ENCODE results near the gene RFX6.
A peak's percentile ranks its signal among the peaks of the same experiment; 100 is the strongest.

The RFX6 gene

DNA sequence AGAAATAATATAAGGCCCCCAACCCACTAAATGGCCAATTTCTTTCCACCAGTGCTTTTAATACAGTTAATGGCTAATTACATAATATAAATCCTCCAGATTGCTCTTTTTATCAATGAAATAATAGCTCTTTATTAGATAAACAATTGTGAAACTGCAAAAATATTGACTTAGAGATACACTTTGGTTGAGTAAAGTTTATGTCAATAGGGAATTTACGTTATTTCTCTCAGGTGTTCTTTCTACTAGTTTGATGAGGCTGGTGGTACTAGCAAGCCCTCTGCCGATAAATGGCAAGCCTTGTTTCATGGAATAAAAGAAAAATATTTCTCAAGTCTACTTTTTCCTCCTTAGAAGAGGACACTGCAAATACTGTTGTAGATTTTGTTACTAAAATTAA lies 18.9 kb downstream of the RFX6 start:
- DNase-seq (ENCODE audit: low read depth), result no peak

DNA sequence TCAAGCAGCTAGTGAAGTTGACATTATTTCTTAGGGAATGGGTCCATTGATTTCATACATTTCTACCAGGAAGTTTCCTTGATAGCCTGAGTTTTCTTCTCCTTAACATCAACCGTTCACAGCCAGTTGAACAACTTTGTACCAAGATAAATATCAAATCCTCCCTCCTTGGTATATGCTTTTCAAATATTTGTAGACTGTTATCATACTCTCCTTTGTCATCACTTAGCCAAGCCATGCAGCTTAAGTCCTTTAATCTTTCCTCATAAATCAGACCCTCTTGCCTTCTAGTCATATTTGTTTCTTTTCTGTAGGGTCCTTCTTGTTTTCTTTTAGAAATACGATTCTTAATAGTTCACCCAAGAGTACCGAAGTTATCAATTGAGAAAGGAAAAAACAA lies 25.6 kb downstream of the RFX6 start:
- no peak for DNase-seq (ENCODE audit: low read depth)

DNA sequence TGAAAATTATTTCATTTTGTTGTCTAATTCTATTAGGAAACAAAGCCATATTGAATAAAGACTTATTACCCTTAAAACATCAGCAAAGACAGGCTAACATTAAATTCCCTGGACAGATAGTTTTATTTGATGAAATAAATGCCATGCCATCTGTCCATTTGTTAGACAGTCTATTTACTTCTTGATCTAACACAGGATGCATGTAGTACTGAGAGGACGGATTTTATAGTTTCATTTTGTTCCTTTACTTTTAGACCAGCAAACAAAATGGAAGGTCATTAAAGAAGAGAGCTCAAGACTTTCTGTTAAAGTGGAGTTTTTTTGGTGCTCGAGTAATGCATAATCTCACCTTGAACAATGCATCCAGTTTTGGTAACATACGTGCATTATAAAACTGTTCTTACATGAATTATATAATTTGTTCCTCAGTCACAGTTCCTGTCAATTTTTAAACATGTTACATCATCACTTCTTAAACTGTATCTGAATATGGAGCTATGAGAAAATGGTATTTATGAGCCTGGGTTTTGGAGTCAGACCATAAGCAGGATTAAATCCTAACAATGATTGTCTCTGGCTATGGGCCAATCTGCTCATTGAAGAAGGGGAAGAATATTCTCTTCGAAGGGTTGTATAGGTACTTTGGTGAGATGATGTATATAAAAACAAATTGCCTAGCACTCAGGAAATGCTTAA lies 46.0 kb downstream of the RFX6 start:
- DNase-seq (ENCODE audit: low read depth), result no peak

DNA sequence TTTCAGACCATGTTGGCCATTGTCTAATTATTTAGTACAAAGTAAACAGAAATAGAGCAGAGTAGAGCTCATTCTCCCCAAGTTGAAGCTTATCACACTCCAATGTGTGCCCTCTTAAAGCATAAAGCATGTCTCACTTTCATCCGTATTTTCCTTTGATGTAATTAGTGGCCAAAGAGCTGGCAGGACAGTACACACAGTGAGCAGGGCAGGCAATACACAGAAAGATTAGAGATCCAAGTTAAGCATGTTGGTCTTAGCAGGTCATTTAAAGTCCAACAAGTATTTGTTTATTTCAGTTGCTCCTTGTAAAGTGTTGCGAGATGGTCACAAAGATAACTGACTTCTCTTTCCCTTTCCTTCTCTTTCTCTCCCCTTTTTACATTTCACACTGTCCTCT lies 47.2 kb downstream of the RFX6 start:
- no peak for DNase-seq (ENCODE audit: low read depth)

DNA sequence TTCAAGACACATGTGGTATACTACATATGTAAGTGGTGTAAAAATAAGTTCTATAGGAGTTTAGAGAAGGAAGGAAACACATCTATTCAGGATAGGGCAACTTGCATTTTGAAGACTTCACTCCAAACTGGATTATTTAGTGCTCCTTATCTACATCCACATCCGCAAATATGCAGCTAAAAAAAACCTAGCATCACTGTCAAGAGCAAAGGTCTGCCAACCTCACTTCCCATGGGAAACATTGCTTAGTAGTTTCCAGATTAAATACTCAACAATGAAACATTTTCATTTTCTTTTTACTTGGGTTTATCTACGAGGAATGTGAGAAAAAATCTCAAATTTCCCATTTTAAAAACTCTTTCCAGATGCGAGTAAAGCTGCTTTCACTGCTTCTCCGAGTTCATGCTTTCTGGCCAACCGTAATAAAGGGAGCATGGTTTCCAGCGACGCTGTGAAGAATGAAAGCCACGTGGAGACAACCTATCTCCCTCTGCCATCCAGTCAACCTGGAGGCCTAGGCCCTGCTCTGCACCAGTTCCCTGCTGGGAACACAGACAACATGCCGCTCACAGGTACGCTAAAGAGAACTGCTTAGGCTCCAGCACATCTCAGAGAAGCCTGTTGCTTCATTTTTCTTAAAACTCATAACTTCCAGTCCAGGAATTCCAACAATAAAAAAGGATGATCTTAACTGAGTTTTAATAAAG lies 48.2 kb downstream of the RFX6 start:
- DNase-seq (ENCODE audit: low read depth), result no peak

DNA sequence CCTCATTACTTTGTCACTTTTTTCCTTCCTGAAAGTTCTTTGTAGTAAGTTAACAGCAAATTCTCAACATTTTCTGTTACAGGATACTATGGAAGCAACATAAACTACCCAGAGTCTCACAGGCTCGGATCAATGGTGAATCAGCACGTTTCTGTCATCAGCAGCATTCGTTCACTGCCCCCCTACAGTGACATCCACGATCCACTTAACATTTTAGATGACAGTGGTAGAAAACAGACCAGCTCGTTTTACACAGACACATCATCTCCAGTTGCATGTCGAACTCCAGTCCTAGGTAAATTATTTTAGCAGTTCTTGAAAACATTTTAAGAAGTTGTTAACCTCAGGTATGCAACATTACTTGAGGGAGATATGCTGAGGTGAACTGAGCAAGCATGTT lies 51.6 kb downstream of the RFX6 start:
- DNase-seq (ENCODE audit: low read depth), result no peak

DNA sequence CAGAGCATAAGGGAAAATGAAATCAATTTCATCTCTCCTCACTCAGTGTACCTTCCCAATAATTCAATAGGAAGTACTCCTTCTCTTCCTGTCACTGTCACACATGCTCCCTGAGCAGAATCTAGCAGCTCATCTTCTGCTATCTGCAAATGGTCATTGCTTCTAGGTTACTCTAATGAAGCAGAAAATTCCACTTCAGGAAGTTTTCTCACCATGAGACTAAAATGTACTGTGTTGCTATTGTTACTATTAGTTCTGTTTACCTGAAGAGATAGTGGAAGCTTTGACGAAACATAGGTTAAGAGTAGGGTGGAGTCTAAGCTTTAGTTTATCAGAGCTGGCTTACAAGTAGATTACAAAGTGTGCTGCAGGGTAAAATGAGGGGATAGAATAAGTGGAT lies 52.8 kb downstream of the RFX6 start:
- DNase-seq (ENCODE audit: low read depth), result no peak

DNA sequence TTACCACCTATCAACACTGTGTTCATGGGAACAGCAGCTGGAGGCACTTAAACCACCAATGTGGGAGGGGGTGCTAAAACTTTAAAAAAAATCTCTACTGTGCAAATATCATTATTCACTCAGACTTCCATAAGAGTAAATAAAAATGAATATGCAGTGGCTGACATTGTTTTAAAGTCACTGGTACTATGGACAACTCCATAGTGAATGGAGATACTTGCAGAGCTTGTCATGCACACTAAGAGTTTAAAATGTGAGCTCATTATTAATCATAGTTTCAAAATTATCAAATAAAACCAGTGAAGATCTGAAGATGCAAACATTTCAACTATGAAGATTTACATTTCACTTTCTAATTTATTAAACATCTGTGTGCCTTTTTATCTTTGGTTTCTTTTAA lies 54.4 kb downstream of the RFX6 start:
- DNase-seq (ENCODE audit: low read depth), result no peak

DNA sequence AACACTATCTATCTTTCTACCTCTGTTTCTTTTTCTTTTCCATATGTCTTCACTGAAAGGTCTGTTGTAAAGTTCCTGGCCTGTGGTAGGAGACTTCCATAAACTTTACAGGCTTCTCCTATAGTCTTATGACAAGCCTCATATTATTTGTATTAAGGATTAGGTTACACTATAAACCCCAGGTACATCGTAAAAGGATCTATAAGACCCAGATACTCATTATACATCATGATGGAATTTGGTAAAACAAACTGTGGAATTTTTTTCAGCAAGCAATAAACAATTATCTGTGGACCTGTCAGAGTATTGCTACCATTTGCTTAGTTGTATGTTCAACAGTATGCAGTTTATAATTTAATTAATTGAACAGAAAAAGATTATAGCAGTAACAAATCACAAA lies 55.5 kb downstream of the RFX6 start:
- DNase-seq (ENCODE audit: low read depth), result no peak

DNA sequence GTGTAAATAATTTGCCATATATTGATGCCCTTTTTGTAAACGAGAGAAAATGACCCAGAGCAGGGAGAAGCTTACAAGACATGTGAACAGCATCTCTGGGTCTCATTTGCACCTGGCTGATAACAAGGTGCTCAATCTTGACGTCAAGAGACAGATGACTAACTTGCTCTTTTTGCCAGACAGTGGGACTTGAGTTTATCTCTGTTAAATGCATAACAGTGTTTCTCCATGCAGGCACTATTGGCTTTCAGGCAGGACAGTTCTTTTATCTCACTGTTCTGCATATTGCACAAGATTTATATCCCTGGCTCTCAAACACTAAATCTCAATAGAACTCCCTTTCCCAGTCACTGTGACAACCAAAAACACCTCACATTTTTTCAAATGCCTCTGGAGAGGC lies 56.4 kb downstream of the RFX6 start:
- DNase-seq (ENCODE audit: low read depth), result no peak

DNA sequence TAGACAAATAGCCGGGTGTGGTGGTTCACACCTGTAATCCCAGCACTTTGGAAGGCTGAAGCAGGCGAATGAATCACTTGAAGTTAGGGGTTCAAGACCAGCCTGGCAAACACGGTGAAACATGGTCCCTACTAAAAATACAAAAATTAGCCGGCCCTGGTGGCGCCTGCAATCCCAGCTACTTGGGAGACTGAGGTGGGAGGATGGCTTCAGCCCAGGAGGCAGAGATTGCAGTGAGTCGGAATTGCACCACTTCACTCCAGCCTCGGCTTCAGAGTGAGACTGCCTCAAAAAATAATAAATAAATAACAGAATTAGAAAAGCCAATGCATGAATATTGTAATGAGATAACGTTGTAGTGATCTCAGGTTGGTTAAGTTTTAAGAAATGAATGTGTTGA lies 61.3 kb downstream of the RFX6 start:
- no peak for DNase-seq (ENCODE audit: low read depth)

DNA sequence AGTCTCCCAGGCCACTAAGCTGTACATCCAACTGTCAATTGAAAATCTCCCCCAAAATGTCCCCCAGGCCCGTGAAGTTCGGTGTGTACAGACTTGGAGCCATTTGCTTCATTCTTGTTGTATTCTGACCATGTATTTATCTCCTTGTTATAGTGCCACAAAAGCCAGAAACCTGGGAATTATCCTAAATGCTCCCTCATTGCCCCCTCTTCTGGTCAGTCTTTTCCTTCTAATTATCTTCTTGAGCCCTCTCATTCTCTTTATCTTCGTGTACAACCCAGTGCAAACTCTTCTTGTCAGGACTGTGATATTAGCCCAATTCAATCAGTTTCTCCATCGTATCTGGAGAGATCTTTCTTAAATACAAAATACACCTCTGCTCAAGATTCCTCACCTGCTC lies 64.7 kb downstream of the RFX6 start:
- no peak for DNase-seq (ENCODE audit: low read depth)

DNA sequence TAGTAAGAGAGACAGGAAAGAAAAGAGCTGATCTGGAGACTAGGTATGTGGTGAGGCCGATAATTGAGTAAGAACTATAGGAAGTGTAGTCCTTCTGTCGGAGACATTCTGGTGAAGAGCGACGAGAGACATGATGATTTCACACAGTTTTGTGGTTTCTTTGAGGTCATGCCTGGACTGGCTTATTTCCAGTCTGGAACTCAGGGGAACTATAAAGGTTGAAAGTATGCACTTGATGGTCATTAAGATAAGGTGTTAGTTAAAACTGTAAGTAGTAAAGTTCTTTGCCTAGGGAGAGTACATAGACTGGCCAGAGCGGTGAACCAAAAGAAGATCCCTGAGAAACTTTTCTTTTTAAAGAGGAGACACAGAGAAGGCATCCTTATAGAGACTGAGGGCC lies 68.8 kb downstream of the RFX6 start:
- DNase-seq (ENCODE audit: low read depth), result no peak

DNA sequence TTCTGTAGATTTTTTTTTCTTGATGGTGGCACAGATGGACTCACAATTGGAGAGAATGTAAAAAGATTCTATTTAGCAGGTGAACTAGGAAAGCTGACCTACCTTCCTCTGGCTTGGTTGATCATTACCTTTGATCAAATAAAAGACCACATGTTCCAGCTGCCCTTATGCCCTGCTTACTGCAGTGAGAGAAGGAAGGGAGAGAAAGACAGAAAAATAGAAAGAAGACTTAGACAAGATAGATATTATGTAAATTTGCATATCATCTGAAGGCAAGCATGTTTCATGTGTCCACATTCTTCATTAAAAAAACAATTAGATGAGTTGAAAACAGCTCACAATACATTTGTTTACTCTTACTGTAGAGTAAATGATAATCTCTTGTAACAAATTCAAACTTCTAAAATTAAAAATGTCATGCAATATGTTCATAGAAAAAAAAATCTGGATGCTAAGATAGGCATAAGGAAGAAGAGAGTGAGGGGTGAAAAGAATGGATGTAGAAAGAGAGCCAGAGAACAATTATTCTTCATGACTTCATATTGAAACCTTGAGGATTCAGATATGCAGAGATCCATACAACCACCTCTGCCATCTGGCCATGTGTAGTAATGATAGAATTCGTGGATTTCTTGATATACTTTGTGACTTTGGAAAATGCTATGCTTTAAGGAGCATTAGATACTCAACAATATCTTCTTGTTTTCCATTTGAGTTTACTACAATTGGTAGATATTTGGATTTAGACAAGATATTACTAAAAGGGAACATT lies 71.7 kb downstream of the RFX6 start:
- DNase-seq (ENCODE audit: low read depth), result no peak

DNA sequence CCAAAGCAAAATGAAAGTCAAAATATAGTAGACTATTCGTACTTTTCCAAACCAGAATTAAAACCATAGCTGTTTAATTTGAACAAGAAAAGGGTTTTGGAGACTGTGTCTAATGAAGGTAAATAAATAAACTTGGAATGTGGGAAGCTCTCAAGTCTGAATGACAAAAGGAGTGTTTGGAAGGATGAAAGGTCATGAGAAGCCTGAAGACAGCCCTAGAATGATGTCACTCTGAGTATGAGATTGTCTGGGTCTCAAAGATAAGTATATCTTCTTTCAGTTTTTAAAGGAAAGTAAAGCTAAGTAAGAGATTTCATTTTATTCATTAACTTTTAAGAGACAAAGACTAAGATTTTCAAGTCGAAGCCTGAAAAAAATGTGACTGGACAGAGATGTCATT lies 72.9 kb downstream of the RFX6 start:
- DNase-seq (ENCODE audit: low read depth), result no peak

DNA sequence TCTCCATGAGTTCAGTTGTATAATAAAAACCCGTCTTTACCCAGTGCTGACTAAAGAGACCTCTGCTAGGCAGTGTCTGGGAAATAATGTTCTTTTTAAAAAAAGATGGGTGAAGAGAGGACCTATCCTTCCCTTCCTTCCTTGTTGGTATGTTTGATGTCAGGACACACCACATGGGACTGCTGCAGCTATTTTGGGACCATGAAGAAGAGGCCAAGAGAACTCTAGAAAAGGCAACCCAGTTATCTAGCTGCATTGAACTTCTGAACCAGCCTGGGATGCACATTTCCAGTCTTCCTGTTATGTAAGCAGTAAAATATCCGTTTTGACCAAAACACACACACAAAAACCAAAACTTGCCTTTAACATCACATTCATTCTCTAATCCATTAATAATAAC lies 77.3 kb downstream of the RFX6 start:
- DNase-seq (ENCODE audit: low read depth), result no peak

DNA sequence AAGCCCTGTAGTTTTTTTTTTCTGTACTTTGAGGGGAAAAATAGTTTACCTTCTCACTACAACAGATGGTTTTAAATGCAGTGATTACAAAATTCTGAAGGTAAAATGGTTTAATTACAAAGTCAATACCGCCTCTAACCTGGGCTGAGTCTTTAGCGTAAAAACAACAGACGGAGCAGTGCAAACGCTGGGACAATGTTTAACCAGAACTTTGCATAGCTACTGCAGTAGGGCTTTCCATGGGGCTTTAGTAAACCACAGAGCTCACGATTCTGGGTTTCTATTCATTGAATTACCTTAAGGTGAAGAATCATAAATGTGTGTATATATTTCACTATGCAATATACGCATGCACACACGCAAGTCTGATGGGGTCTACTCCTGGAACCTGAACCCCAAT lies 77.9 kb downstream of the RFX6 start:
- DNase-seq (ENCODE audit: low read depth), result no peak

DNA sequence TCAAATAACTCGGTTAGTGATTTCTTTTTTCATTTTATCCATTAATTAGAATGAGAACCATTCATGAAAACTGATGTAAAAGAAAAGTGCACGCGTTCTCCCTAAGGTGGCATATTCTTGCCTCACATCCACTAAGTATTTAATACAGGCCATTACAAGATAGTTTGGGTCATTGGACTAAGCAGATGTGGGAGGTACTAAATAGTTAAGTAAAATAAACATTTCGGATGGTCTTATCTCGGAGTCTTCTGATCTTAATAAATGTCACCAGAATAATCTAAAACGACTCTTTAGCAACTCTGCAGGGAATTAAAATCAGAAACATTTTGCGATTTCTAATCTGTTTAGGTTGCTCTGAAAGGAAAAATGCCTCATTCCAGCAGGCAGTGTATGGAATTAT lies 78.7 kb downstream of the RFX6 start:
- no peak for DNase-seq (ENCODE audit: low read depth)

DNA sequence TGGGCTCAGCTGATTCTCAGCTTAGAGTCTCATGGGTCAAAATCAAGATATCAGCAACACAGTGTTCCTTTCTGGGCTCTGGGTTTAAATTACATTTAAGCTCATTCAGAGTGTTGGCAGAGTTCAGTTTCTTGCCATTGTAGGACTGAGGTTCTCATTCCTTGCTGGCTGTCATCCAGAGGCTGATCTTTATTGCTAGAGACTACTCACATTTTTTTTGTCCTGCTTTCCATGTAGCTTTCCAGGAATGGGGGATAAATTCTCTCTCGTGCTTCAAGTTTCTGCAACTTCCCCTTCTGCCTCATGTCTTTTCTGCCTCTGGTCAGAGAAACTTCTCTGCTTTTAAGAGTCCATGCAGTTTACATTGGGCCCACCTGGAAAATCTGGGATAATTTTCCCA lies 86.9 kb downstream of the RFX6 start:
- no peak for DNase-seq (ENCODE audit: low read depth)

DNA sequence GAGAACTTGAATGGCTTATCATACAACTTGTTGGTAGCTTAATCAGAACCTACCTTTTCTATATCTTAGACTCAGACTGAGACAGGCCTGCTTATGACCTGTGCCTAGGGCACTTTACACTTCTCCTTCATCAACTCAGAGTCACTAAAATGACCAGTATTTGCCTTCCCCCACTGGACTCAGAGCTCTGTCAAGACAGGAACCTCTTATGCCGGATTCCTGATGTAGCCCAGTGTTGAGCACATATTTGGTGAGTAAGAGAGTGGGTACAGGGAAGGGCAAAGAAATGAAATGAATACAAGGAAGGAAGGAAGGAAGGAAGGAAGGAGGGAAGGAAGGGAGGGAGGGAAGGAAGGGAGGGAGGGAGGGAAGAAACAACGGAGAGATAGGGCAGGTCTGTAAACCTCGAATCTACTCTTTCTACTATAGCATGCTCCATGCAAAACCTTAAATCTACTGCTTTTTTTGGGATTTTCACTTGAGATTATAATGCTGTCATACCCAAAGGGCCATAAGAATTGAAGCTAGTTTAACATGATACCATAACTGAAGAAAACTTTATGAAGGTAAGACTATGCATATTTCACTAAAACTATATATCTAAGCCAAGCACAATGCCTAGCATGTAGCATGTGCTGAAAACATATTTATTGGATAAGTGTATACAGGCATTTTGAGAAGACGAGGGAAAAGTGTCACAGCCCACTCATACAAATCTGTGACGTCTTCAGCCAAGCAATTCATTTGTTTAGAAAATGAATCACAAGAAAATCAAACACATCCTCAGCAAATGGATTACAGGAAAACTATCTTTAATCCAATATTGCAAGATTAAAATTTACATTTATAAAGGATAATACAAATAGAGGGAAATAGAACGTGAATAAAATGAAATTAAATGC lies 89.9 kb downstream of the RFX6 start:
- no peak for DNase-seq (ENCODE audit: low read depth)

DNA sequence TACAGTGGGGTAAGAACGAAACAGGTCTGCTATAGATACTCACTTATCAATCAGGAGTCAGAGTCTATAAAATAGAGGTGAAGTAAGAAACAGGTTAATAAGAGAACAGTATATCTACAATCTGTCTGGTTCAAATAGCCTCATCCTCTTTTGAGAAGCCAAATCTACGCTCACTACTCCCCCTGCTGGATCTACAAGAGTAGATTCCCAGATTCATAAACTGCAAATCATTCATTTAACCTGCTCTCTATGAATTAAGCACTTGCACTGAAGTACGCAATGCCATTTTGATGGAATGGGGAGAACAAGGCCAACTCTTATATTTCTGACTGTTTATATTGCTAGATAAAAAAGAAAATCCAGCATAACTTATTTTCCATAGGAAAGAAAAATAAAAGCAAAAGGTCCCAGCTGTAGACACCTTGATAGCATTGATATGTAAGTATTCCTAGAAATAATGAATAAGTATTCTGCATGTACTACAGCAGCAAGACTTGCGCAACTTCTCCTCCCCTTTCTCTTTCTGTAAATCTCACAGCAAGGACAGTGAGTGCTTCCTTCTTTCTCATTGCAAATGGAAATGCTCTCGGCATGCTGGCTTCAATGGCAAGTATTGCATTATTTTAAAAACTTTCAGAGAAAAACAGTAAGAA lies 92.3 kb downstream of the RFX6 start:
- peak; percentile 61 for DNase-seq (ENCODE audit: low read depth)

DNA sequence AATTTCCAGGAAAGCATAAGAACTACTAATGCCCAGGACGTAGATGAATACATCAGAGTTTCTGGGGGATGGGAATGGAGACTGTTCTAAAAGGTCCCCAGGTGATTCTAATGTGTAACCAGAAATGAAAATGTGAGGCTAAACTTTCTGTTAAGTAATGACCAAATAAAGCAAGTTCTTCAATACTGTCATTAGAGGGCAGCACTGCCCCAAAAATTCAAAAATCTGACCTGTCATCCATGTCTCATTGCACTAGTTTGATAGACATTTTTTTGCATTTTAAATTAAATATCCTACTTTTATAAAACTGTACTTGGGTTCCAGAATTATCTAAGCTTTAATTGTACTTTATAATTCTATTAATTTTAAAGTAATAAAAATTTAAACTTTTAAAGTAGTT lies 94.9 kb downstream of the RFX6 start:
- peak; percentile 47 for DNase-seq (ENCODE audit: low read depth)
